ENCODE results near the gene ALG11.

ALG11 gene

DNA sequence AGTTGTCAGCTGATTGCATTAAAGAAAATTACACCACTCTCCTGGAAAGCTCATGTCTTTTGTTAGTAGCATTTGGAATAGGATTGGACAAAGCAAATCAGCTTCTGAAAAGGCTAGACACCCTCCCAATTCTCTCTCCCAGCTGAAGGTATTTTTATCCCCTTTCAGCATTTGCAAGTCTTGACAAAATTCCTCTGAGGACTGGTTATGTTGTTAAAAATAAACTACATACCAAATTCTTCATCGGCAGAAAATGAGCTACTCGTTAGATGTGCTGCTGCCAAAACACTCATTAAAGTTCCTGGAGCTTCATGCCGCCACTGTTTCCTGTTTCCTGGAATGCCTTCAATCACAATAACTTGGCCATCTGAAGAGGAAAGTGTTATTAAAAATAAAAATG is 49.4 kb downstream of the ALG11 start:
- in situ Hi-C loops (cut with MboI; ENCODE audit: low pct_unique_long_range_greater_than_20kb, low sequenced_read_pairs, unreplicated experiment): no loop called here
- DNase-seq (ENCODE audit: low spot score): no peak
- TF ChIP-seq, protein P1, sequence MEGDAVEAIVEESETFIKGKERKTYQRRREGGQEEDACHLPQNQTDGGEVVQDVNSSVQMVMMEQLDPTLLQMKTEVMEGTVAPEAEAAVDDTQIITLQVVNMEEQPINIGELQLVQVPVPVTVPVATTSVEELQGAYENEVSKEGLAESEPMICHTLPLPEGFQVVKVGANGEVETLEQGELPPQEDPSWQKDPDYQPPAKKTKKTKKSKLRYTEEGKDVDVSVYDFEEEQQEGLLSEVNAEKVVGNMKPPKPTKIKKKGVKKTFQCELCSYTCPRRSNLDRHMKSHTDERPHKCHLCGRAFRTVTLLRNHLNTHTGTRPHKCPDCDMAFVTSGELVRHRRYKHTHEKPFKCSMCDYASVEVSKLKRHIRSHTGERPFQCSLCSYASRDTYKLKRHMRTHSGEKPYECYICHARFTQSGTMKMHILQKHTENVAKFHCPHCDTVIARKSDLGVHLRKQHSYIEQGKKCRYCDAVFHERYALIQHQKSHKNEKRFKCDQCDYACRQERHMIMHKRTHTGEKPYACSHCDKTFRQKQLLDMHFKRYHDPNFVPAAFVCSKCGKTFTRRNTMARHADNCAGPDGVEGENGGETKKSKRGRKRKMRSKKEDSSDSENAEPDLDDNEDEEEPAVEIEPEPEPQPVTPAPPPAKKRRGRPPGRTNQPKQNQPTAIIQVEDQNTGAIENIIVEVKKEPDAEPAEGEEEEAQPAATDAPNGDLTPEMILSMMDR (IDR thresholded peaks at IDR 0.05; ENCODE audit: extremely low read depth, insufficient read depth, missing control alignments): no peak

DNA sequence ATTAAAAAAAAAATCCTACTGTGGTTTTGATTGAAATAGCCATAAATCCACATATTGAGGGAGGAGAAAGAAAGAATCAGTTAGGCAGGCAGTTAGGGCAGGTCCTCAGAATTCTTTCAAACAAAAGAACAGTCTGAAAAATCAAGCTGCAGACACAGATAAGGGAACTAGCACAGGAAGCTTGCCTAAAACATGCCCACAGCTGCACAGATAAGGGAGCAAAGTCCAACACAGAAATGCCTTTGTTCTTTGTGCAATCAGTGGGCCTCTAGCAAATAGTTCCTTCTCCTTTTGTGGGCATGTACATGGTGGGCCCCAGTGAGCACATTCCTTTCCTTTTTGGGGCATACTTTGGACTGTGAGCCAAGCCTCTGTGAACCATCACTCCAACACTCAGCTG is 55.0 kb downstream of the ALG11 start:
- TF ChIP-seq, protein P1 (IDR thresholded peaks at IDR 0.05; ENCODE audit: extremely low read depth, insufficient read depth, missing control alignments): no peak
- no peak for DNase-seq (ENCODE audit: low spot score)
- in situ Hi-C loops (cut with MboI; ENCODE audit: low pct_unique_long_range_greater_than_20kb, low sequenced_read_pairs, unreplicated experiment): no loop called here

DNA sequence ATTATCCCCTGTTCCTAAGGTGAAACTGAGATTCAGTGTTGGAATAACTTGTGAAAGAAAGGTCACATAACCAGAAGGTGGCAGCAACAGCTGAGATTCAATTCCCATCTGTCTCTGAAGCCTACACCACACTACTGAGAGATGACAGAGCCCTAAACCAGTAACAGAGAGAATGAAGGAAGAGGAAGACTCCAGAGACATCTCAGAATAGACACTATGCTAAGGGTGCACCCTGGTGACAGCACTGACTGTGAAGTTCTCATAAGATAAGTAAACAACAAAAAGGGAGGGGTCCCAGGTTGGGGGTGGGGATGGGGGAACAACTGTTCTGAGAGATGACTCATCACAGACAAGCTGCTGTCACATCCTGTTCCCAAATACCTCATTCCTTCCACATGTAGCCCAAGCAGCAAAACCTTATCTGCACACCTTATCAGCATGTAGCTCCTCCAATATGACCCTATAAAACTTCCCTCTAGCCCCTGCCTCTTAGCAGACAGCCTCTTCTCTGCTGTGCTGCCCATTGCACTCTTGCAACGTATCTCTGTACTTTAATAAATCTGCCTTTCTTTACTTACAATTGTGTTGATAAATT is 58.8 kb downstream of the ALG11 start:
- TF ChIP-seq, protein P1 (IDR thresholded peaks at IDR 0.05; ENCODE audit: extremely low read depth, insufficient read depth, missing control alignments): peak; percentile 32
- peak; percentile 39 for DNase-seq (ENCODE audit: low spot score)
- in situ Hi-C loops (cut with MboI; ENCODE audit: low pct_unique_long_range_greater_than_20kb, low sequenced_read_pairs, unreplicated experiment): no loop called here
